ENCODE data around the gene SPNS2. TPM values are rescaled to one million over a fixed set of nuclear protein-coding genes. Genes with fewer than 3 reads are reported as not detected.

SPNS2 gene
- total and polyA plus RNA-seq, 2 donors (not counting 1 experiment from before 2014, with no cell fraction given), result 0.48 TPM; not detected in 1

DNA sequence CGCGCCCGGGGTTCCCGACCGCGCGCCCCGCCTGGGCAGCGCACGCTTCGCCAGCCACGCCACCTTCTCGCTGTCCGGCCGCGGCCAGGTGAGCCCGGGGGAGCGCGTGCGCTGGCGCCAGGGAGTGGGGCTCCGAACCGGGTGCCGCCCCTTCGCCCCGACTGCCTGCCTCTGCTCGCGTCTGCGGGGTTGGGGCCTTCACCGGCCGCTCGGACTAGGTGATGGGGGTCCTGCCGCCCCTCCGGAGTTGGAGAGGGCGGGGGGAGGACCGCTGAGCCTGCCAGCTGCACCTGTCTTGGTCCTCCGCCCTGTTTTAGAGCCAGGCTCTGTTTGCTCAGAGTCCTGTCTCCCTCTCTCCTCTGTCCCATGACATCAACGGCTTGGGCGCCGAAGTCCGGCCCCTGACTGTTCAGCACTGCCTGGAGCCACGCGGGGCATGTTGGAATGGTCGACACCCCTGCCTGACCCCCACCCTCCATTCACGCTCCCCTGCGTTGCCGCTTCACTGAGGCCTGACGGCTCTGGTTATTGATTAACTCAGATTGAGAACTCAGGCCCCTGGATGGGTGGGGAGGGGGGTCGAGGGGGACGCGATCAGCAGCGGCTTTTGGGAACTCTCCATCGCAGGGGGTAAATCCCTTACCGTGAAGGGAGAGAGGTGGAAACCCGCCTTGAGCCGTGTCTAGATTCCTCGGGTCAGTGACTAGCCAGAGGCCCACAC lies 86.4 kb downstream of the SPNS2 start:
- H3K9ac ChIP-seq (ENCODE audit: low read length), result no peak overlapping the region

DNA sequence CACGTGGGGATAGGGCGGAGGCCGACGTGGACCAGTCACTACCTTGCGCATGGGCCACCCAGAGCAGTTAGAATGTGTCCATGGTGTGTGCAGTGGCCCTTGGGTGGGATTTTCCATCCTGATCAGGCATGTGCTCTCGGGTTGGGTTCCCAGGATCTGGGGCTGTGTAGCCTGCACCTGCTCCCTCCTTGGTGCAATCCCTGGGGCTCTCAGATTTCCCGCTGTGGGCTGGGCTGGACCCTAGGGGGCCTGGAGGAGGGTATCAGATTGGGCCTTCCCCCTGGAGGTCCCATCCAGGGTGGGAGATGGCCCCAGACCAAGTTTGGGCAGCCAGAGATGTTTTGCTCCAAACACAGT lies 86.9 kb downstream of the SPNS2 start:
- H3K79me2 ChIP-seq (ENCODE audit: control insufficient read depth, insufficient read depth, low read length), result no peaks in the 10 kb centered on the region
- WGBS (ENCODE audit: insufficient coverage), result 91% methylated on average over 7 of the region's 7 CpGs
- POLR2A ChIA-PET, result no interaction called here
- H3K9me3 ChIP-seq (ENCODE audit: control extremely low read depth in 1 of 3, control insufficient read depth in 2 of 3, insufficient read depth in 1 of 3, low read length in 2 of 3), result peaks cover 0 to 7% (median 0%) of the 10 kb centered on the region in 3 donors
- no peak overlapping the region for H3K4me2 ChIP-seq (replicated peaks; ENCODE audit: low read depth, low read length, poor library complexity, severe bottlenecking)
- Mint-ChIP-seq H3K27me3 (peaks cover 49% of the 10 kb centered on the region), H3K4me3 (peak overlapping the region; percentile 69), H3K4me1 (peaks cover 8% of the 10 kb centered on the region), H3K9me3 (ENCODE audit: insufficient read depth) (no peaks in the 10 kb centered on the region), H3K27ac (no peak overlapping the region)
- intact Hi-C loops (cut with micrococcal nuclease), result no loop called here
- no peak for DNase-seq
- peaks cover 0 to 41% (median 22%) of the 10 kb centered on the region in 4 experiments for H3K27me3 ChIP-seq (replicated peaks in 1 of 4; ENCODE audit: control extremely low read depth in 1 of 4, control insufficient read depth in 3 of 4, insufficient read depth in 4 of 4, low read length in 3 of 4)
- CTCF ChIA-PET, result no interaction called here
- no peak overlapping the region for H2AFZ ChIP-seq (ENCODE audit: insufficient read depth, low read depth, low read length, poor library complexity, severe bottlenecking)
- H4K20me1 ChIP-seq (ENCODE audit: control insufficient read depth, insufficient read depth, low read length, poor library complexity, severe bottlenecking), result no peaks in the 10 kb centered on the region
- TF ChIP-seq, protein P1, sequence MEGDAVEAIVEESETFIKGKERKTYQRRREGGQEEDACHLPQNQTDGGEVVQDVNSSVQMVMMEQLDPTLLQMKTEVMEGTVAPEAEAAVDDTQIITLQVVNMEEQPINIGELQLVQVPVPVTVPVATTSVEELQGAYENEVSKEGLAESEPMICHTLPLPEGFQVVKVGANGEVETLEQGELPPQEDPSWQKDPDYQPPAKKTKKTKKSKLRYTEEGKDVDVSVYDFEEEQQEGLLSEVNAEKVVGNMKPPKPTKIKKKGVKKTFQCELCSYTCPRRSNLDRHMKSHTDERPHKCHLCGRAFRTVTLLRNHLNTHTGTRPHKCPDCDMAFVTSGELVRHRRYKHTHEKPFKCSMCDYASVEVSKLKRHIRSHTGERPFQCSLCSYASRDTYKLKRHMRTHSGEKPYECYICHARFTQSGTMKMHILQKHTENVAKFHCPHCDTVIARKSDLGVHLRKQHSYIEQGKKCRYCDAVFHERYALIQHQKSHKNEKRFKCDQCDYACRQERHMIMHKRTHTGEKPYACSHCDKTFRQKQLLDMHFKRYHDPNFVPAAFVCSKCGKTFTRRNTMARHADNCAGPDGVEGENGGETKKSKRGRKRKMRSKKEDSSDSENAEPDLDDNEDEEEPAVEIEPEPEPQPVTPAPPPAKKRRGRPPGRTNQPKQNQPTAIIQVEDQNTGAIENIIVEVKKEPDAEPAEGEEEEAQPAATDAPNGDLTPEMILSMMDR (IDR thresholded peaks at IDR 0.05), result no peak
- no peak for TF ChIP-seq EZH2 (IDR thresholded peaks at IDR 0.05; ENCODE audit: borderline replicate concordance, insufficient read depth, low read depth, low read length, poor library complexity, severe bottlenecking)
- no peak overlapping the region for H3K27ac ChIP-seq (ENCODE audit: low read length in 2 of 2)
- no peak for ATAC-seq (ENCODE audit: low read depth)
- H3K4me3 ChIP-seq (ENCODE audit: control extremely low read depth in 1 of 5, extremely low read depth in 1 of 5, insufficient read depth in 1 of 5, low read depth in 2 of 5, low read length in 4 of 5), result no peak overlapping the region
- H3K4me1 ChIP-seq (ENCODE audit: control insufficient read depth in 2 of 2, insufficient read depth in 2 of 2, low read length in 2 of 2), result peaks cover 8 to 16% of the 10 kb centered on the region in 2 donors
- H3K9ac ChIP-seq (ENCODE audit: low read length), result no peak overlapping the region
- H3K36me3 ChIP-seq (replicated peaks in 1 of 2; ENCODE audit: control extremely low read depth in 1 of 2, control insufficient read depth in 1 of 2, extremely low read depth in 1 of 2, insufficient read depth in 2 of 2, low read length in 1 of 2), result no peaks in the 10 kb centered on the region

More for the DNA sequence above, 86.4 kb downstream of the SPNS2 start:
- intact Hi-C loops (cut with micrococcal nuclease), result no loop called here
- ChIA-PET CTCF (no interaction called here), POLR2A (no interaction called here)
- Histone ChIP-seq H3K4me1 (ENCODE audit: control insufficient read depth in 2 of 2, insufficient read depth in 2 of 2, low read length in 2 of 2) (peaks cover 8 to 16% of the 10 kb centered on the region in 2 donors), H3K27me3 (replicated peaks in 1 of 4; ENCODE audit: control extremely low read depth in 1 of 4, control insufficient read depth in 3 of 4, insufficient read depth in 4 of 4, low read length in 3 of 4) (peaks cover 0 to 41% (median 22%) of the 10 kb centered on the region in 4 experiments), H2AFZ (ENCODE audit: insufficient read depth, low read depth, low read length, poor library complexity, severe bottlenecking) (no peak overlapping the region), H4K20me1 (ENCODE audit: control insufficient read depth, insufficient read depth, low read length, poor library complexity, severe bottlenecking) (no peaks in the 10 kb centered on the region), H3K9me3 (ENCODE audit: control extremely low read depth in 1 of 3, control insufficient read depth in 2 of 3, insufficient read depth in 1 of 3, low read length in 2 of 3) (peaks cover 0 to 7% (median 0%) of the 10 kb centered on the region in 3 donors), H3K79me2 (ENCODE audit: control insufficient read depth, insufficient read depth, low read length) (no peaks in the 10 kb centered on the region), H3K4me2 (replicated peaks; ENCODE audit: low read depth, low read length, poor library complexity, severe bottlenecking) (peak overlapping the region; percentile 89), H3K4me3 (ENCODE audit: control extremely low read depth in 1 of 5, extremely low read depth in 1 of 5, insufficient read depth in 1 of 5, low read depth in 2 of 5, low read length in 4 of 5) (peak overlapping the region in 1 of 5 experiments; percentile 41), H3K27ac (ENCODE audit: low read length in 2 of 2) (no peak overlapping the region), H3K36me3 (replicated peaks in 1 of 2; ENCODE audit: control extremely low read depth in 1 of 2, control insufficient read depth in 1 of 2, extremely low read depth in 1 of 2, insufficient read depth in 2 of 2, low read length in 1 of 2) (no peaks in the 10 kb centered on the region)
- Mint-ChIP-seq H3K9me3 (ENCODE audit: insufficient read depth) (no peaks in the 10 kb centered on the region), H3K27ac (no peak overlapping the region), H3K4me1 (peaks cover 8% of the 10 kb centered on the region), H3K4me3 (peak overlapping the region; percentile 69), H3K27me3 (peaks cover 44% of the 10 kb centered on the region)
- TF ChIP-seq, protein P1 (IDR thresholded peaks at IDR 0.05), result no peak
- no peak for TF ChIP-seq EZH2 (IDR thresholded peaks at IDR 0.05; ENCODE audit: borderline replicate concordance, insufficient read depth, low read depth, low read length, poor library complexity, severe bottlenecking)
- DNase-seq (no peak), ATAC-seq (ENCODE audit: low read depth) (no peak)
- WGBS (ENCODE audit: insufficient coverage), result 33% methylated on average over 53 of the region's 57 CpGs

Measured in B cell (primary cell).